GM18526 (cell line): Measurements from ENCODE around the gene NANOS2.

Experiments used
- POLR2A ChIP-seq: IDR thresholded peaks from 3 replicates; pipeline ENCODE4 v1.6.1; 2011; ENCODE audit not compliant: insufficient read length; ENCODE audit errors: extremely low read depth

The NANOS2 gene

DNA sequence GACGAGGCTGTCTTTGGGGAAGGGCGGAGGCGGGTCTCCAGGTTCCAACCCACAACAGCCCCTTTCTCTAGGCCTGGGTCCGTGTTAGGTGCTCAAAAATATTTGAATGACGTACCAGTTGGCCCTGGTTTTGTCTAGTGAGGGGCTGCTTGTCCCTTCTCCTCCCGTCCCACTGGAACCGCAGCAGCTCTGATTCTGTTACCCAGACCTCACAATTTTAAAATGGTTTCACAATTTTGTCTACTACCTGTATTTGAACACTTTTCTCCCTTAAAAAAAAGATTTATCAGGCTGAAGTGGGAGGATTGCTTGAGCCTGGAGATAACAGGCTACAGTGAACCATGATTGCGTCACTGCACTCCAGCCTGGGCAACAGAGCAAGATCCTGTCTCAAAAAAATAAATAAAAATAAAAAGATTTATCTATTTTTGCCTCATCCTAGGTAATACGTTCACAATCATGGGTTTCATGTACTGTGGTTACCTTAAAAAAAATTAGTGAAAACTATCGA, 27.3 kb downstream of the NANOS2 start:
- TF ChIP-seq POLR2A: no peak

DNA sequence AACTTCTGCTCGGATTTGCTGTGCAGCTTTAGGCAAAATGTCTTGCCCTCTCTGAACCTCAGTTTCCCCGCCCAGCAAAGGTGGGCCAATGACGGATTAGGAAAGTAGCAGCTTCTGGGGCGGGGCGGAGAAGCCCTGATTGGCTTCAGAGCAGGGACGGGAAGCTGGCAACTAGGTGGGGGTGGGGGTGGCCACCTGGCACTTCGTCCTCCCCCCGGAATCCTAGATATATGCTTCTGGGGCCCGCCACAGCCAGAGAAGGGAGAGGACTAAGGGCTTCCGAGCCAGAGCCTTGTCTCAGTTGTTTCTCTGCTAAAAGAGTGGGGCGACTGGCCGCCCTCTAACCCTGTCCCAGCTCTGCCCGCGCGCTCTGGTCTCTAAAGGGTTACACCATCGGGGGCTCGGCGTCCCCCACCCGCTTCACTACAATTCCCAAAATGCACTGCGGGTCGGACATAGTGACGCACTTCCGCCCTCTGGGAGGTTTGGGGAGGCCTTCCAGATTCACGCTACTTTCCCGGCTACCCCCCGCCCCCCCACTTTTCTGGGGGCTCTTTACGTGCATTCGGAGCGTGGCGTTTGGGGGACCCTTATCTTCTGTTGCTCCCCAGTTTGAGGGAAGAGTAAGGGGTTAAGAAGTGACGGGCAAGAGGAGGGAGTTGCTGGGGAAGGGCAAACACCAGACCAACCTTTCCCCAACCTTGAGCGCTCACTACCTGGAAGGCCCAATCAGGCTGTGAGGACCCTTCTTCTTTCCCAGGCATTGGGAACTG, 28.0 kb downstream of the NANOS2 start:
- peak; percentile 38 for TF ChIP-seq POLR2A

- TF ChIP-seq POLR2A: peak; percentile 55
These were observed 28.8 kb downstream of the NANOS2 start, which contains the start of gene IRF2BP1 for GRCh38 chr19:45885556-45886426. Gene IRF2BP1, minus strand, starts transcription at chr19:45886141. Its CDS starts 367 bp downstream, at chr19:45885774.

DNA sequence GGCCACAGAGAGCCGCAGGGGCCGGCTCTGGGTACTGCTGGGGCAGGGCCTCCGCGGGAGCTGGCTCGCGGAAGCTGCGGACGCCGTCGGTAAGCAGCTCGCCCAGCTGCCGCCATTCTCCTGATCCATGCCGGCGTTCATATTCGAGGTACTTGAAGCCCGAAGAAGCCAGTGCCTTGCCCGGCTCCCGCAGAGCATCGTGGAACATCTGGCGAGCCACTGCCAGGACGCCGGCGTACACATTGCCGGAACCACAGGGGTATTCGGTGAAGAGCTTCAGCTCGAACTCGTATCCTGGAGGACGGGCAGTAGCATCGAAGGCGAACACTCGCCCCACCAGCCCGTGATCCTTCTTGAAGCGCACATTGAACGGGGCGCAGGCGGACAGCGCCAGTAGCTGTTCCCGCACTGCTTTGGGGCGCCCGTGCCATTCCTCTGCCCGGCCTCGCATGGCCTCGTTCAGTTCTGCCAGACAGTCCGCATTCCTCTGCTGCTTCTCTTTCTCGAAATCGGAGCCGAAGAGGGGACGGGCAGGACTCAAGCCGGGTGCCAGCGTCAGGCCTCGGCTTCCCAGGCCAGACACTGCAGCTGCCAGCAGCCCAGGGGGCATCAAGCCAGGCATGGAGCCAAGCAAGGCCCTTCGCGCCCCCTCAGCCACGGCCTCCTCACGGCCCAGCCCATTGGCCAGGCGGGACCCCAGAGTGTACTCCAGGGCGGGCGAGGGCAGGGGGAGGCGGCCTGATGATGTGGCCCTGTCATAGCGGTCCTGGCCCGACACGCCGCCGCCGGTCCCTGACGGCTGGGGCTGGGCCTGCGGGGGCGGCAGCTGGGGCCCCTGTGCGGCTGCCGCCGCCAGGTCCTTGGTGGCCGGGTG, 29.7 kb downstream of the NANOS2 start:
- TF ChIP-seq POLR2A: no peak

- no peak for TF ChIP-seq POLR2A
These were observed 30.5 kb downstream of the NANOS2 start for GRCh38 chr19:45883881-45884681.

DNA sequence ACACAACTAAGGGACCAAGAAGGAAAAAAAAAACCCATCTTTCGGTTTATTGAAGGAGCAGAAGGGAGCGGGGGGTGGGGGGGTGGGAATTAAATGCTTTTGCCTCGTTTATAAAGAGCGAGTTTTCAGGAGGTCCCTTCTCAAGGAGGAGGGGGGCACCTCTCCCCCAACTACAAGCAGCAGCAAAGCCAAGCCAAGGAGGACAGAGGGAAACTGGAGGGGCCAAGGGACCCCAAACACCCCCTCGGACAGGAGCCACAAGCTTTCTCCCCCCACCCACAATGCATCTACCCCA, 31.0 kb downstream of the NANOS2 start:
- TF ChIP-seq POLR2A: no peak

GRCh38 chr19:45882652-45883585, 31.7 kb downstream of the NANOS2 start:
- TF ChIP-seq POLR2A: peak; percentile 69

DNA sequence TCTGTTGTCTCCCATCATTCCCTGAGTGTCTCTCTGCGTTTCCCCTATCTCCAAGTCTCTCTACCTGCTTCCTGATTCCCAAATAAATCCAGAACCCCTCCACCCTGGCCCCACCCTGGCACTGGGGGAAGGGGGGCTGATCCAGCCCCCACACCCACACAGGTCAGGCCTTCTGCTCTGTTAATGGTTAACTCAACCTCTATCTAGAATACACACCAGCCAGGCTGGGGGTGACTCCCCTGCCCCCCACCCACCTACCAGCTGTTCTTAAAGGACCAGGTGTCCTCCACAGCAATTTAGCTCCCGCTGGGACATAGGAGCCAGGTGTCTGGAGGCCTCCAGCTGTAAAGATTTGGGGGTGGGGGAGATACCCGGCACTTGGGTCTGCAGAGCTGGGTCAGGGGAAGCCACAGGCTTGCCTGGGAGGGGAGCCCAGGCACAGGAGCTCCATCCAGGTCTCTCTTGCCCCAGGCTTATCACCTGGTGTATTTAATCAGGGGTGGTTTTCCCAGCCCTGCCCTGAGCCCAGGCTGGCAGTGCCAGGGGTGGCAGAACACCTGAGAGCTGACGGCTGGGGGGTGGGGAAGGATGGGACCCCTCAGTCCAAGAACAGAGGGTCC, 32.6 kb downstream of the NANOS2 start:
- TF ChIP-seq POLR2A: no peak

- TF ChIP-seq POLR2A: no peak
These were observed 33.3 kb downstream of the NANOS2 start for GRCh38 chr19:45881082-45881908.

DNA sequence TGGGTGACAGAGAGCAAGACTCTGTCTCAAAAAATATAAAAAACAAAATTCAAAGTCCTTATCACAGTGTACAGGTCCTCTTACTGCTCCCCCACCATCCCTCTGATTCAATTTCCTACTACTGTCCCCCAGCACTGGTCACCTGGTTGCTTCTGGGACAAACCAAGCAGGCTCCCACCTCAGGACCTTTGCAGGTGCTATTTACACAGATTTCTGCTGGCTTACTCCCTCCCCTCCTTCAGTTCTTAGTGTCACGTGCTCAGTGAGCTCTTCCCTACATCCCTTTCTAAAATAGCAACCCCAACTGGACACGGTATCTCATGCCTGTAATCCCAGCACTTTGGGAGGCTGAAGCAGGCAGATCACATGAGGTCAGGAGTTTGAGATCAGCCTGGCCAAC, 34.6 kb downstream of the NANOS2 start:
- TF ChIP-seq POLR2A: no peak

GRCh38 chr19:45879055-45879454, 35.5 kb downstream of the NANOS2 start:
- TF ChIP-seq POLR2A: no peak
